Measurements from ENCODE around the gene NEXN.
"Not testable (repeated sequence)": the region's sequence is repeated elsewhere in the genome, so short reads cannot be mapped to it uniquely, and the experiment has no call there.

Gene NEXN

DNA sequence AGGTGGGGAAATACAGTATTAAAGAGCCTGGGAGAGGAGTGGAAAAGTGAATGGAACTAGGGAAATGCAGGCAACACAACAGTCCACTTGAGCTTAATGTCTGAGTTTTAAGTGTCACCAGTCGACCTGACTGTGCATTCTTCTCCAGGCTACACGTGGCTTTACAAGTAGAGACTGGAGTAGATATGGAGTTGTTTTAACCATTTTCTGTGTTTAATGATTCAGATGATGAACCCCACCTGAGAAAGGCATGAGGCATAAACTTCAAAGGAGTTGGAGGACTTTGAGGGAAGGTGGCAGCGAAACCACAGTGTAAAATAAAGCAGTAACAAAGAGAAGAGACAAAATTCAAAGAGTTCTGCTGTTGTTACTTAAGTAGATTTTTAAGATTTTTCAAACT lies 77.9 kb downstream of the NEXN start:
- DNase-seq (ENCODE audit: low spot score) = no peak

DNA sequence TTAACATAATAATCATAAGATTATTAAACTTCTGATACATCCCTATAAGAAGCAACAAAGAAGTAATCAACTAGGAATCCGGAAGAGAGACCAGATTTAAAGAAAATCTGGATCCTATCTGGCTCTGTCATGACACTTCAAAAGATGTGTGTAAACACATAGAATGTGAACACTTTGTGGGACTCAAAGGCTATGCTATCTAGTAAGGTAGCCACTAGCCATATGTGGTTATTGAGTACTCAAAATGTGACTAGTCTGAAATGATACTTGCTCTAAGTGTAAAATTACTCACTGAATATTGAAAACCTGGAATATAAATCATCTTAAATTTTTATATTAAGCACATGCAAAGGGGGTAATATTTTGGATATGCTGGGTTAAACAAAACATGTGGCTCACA lies 81.8 kb downstream of the NEXN start:
- no peak for DNase-seq (ENCODE audit: low spot score)

DNA sequence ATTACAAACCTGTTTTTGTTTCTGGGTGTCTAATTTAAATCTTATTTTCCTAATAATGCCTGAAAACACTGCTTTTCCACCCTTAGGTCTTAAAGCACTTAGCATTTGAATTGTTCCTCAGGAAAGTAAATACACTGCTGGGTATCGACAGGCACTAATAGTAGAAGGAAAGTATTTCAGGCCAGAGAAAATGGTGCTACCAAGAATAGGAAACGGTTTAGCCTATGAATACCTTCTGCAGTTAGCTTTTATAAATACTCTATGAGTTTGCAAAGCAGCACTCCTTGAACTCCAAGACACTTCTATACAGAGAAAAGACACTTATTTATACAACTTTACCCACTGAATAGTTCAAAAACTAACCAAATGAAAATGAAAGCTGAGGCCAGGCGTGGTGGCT lies 83.7 kb downstream of the NEXN start:
- no peak for DNase-seq (ENCODE audit: low spot score)

DNA sequence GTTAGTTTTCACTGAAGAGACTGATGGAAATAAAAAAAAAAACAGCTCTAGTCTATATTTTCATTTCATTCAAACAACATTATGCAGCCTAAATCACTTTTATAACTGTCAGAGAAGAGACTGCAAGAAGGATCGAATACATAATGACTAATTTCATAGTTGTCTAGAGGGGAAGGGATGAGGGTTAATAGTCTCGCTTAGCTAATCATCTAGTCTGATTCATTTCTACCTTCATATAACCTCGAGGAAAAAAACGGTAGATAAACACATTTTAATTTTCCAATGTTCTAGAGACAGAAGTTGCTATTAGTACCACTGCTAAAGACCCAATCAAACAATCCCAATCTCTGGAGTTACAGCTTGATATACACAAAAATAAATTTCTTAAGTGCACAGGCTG lies 87.0 kb downstream of the NEXN start:
- no peak for DNase-seq (ENCODE audit: low spot score)

DNA sequence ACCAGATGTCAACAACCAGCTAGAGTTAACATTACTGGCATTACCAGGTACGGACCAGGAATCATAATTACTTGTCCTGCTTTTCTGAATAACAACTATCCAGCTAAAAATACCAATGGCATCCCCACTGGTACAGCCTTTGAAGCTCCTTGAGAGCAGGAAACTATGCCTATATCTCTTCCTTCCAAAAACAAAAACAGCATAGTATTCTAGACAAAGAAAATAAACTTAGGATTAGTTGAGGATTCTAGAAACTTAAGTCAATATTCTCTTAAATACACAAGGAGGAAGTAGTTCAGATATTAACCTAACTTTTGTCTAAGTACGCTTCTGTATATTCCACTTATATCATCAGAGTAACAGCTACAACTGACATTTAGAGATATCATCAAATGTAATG lies 87.5 kb downstream of the NEXN start:
- DNase-seq (ENCODE audit: low spot score) = no peak

DNA sequence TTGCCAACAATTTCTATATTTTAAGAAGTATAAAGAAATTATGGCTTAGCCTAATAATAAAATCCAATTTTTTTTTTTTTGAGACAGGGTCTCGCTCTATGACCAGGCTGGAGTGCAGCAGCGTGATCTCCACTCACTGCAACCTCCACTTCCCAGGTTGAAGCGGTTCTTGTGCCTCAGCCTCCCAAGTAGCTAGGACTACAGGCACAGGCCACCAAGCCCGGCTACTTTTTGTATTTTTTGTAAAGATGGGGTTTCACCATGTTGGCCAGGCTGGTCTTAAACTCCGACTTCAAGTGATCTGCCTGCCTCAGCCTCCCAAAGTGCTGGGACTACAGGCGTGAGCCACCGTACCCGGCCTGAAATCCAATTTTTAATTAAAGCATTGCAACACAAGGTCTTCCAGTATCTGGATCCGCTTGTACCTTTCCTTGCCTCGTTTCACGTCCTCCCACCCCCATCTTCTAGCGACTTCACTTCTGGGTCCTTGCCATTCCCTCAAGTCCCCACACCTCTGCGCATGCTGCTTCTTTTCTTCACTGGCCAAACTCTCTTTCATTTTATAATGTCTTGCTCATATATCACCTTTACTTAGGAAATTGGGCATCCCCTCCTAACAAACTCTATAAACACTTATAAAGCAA lies 88.1 kb downstream of the NEXN start:
- DNase-seq (ENCODE audit: low spot score) = no peak

DNA sequence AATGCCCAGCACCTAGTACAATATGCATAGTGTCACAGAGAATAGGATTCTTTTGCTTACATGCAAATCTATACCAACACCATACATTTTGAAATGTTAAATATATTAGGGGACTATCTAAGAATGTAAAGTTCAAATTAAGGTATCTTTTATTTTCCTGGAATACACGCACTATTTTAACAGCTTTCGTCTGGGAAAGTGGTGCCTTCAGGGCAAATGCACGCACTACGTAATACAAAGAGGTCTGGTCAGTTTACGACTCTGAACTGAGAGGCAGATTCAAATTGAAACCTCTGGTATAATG lies 89.5 kb downstream of the NEXN start:
- DNase-seq (ENCODE audit: low spot score) = no peak

DNA sequence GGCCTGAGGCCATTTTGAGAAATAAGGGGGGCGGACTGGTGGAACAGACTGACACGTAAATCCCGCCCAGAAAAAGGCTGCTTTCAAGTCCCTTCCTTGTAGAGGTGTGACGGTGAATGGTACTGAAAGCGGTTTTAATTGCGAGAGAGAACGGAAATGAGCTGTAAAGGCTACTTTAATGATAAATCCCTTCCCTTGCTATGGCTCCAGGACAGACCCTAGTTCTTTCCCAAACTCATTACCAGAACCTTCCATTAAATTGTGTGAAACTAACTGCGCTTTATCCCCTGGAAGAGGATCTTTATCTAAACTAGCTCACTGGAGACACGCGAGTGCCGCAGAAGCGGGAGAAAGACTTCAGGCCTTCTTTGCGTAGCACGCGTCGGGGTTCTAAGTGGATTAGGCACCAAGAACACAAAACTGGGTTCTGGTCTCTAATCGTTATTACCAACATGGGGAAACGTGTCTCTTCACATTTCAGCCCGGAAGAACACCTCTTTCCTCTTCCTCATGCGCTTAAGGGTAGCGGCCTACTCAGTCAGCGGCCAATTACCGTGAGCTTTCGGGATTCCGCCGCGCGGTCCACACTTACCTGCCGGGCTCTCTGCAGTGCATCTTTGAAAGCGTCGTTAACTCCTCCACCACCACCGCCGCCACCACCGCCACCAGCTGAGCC lies 90.0 kb downstream of the NEXN start:
- DNase-seq (ENCODE audit: low spot score) = peak; percentile 61

DNA sequence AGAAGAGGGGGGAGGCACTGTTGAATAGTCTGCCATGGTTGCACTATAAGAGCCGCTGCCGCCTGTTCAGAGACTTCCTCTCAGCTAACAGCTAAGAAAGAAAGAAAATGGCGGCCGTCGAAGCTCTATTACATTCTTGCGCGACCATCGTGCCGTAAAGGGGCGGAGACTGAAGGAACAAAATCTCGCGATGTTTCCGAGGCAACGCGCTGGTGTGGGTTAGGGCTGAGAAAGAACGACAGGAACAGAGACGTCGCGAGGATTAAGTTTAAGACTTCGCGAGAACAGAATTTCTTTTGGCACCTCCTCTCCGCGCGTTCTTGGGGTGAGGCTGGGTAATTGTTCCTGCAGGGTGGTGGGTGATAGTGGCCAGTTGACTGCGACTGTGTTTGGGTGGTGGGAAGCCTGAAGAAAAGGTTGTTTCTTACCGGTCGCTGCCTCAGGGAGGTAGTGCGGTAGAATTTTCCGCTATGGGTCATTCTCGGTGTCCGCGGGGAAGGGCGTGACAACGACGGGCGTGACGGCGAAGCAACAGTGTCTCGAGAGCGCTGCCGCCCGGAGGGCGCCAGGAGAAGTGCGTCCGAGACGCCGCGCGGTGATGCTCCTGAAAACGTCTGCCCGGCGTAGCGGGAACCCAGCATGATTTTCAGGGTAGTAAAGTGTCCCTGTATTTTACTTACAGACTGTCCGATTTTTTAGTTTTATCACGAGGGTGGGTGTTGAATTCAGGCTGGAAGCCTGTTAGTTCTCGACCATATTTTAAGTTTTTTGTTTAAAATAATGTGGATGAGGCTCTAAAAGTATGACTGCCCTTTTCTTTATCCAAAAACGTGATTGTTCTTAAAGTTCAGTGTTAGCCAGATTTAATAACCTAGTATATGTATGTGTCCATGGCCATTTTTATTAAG lies 90.8 kb downstream of the NEXN start, which contains the start of gene FUBP1:
Gene FUBP1, minus strand, starts transcription at position 104 of the 908 bp plus-strand sequence. Its CDS starts 68 bp downstream, at position 36.
- DNase-seq (ENCODE audit: low spot score) = peak; percentile 86

DNA sequence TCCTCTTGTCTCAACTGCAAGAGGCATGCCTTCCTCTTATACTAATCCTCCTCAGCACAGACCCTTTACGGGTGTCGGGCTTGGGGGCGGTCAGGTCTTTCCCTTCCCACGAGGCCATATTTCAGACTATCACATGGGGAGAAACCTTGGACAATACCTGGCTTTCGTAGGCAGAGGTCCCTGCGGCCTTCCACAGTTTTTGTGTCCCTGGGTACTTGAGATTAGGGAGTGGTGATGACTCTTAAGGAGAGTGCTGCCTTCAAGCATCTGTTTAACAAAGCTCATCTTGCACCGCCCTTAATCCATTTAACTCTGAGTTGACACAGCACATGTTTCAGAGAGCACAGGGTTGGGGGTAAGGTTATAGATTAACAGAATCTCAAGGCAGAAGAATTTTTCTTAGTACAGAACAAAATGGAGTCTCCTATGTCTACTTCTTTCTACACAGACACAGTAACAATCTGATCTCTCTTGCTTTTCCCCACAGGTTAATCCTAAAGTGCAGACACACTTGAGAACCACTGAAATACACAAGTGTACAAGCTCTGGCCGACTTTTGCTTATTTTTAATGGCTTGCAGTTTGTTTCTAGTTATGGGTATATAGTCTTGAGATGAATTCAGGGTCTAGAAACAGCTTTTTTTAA lies 95.0 kb downstream of the NEXN start:
- not testable (repeated sequence) for DNase-seq (ENCODE audit: low spot score)

DNA sequence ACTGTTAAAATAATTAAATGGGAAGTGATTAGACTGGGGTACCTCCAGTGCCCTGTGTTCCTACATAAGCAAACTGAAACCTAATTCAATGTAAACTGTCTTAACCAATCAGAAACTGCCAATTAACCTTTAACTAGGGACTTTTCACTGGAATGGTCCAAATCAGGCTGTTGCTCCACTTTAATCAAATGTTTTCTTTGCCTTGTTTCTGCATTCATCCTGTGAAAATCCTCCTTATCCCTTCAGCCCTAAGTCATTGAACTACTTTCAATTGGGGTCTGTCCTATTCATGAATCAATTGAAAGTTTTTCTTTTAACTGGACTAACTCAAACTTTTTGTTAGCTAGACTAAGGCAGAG lies 95.6 kb downstream of the NEXN start:
- no peak for DNase-seq (ENCODE audit: low spot score)

DNA sequence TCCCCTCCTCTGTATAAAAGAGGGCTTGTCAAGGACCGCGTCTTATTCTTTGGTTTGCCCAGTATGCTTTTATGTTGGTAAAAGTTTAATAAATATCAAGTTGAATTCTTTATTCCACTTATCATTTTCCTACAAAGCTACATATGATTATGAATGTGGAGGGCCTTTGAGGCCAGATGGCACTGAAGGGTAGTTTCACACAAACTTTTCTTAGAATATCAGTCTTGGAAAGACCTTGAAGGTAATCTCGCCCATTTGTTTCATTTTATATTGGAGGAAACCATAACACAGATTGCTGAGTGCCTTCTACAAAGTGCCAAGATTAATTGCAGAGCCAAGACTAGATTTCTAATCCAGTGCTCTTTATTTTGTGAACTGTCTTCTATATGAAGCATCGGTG lies 96.2 kb downstream of the NEXN start:
- DNase-seq (ENCODE audit: low spot score) = no peak

DNA sequence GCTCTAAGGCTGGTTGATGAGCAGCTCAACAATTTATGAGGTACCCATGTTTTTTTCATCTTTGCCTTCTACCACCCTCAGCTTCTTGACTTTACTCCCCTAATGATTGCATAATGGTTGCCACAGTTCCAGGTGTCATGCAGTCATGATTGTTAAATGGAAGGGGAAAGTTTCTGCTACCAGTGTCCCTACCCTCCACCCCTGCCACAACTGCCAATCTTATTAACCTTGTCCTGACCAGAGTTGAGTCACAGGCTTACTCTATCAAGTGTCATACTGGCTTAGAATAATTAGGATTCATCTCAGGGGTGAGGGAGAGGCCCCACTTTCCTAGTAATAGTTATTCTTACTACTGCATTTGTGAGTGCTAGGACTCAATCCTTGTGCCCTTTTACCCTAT lies 98.4 kb downstream of the NEXN start:
- no peak for DNase-seq (ENCODE audit: low spot score)

DNA sequence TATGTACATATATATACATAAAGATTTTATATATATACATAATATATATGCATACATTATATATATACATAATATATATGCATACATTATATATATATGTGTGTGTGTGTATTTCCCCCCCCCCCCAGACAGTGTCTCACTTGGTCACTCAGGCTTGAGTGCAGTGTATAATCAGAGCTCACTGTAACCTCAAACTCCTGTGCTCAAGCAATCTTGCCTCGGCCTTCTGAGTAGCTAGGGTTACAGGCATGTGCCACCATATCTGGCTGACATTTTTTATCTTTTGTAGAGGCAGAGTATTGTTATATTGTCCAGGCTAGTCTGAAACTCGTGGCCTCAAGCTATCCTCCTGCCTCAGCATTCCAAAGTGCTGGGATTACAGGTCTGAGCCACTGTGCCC lies 99.5 kb downstream of the NEXN start:
- DNase-seq (ENCODE audit: low spot score) = no peak

DNA sequence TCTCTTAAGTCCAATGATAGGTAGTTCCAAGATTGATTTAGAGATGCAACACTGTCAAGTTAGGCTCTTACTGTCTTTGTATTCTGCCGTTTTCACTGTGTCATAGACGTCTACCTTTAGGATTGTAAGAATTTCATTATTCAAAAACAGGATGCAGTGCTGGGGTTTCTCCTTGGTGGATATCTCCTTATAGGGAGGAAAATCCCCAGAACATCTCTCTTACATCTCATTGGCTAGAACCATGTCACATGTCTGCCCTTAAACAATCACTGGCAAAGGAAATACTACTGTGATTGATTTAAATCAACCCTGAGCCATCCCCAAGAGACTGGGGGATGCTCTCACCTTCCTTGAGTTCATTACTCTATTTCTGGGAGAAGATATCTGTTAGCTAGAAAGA lies 101.3 kb downstream of the NEXN start:
- DNase-seq (ENCODE audit: low spot score) = peak; percentile 11

DNA sequence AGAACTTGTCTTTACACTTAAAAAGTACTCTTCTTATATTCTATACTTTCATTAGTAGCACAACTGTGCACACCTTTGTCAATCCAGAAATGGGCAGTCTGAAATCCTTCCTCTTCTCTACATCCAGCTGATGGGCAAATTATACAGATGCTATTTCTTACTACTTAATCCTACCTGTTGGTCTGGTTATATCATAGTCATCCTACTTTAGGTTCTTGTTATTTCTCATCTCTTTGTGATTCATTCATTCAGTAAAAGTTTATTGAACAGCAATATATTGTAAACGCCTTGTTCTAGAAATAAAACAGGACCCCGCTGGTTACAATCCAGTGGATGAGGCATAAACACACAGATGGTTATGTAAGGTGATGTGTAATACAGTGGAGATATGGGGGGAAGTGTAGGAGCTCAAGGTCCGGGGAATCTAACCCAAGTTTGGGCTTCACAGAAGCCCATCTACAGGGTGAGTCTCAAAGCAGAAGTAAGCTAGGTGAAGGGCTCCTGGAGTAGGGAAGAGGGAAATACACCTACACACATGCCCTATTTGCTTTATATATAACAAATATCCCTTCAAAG lies 102.3 kb downstream of the NEXN start:
- DNase-seq (ENCODE audit: low spot score) = no peak

DNA sequence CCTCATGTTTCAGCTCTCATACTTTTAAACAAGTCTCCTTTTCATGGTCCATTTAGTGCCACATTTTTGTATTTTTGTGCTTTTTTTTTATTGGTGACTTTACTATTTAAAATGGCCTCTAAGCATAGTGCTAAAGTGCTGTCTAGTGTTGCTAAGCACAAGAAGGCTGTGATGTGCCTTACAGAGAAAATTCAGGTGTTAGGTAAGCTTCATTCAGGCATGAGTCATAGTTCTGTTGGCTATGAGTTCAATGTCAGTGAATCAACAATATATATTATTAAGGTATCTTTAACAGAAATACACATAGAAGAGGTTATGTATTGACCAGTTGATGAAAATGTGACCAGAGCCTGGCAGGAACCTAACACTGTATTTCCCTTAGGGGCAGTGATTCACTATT lies 103.2 kb downstream of the NEXN start:
- DNase-seq (ENCODE audit: low spot score) = no peak

Data from iPS-NIHi11 (cell line).